NOMO-1 treated with dmso at 0.1 percent for 144 hours (cell line): ENCODE data around the gene MMP24.

Source experiments
- DNase-seq: peaks from one replicate; lab custom pipeline; 2025; ENCODE audit not compliant: unreplicated experiment; lab: John Stamatoyannopoulos, UW

MMP24 gene

DNA sequence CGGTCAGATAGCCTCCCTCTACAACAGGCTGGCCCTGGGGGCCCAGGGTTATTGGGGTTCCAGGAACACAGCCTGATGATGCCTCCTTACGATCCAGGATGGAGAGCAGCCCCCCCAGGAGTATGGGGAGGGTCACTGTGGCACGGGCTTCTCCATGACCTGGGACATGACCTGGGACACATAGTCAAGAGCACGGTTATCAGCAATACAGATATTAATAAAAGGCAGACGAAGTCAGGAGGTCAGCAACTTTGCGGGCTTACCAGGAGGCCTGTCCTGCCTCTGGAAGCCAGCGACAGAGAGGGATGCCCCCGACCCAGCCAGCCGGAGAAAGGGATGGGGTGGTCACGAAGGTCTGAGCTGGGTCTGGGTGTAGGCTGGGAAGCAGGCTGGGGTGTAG lies 50.6 kb downstream of the MMP24 start:
- DNase-seq, result no peak

DNA sequence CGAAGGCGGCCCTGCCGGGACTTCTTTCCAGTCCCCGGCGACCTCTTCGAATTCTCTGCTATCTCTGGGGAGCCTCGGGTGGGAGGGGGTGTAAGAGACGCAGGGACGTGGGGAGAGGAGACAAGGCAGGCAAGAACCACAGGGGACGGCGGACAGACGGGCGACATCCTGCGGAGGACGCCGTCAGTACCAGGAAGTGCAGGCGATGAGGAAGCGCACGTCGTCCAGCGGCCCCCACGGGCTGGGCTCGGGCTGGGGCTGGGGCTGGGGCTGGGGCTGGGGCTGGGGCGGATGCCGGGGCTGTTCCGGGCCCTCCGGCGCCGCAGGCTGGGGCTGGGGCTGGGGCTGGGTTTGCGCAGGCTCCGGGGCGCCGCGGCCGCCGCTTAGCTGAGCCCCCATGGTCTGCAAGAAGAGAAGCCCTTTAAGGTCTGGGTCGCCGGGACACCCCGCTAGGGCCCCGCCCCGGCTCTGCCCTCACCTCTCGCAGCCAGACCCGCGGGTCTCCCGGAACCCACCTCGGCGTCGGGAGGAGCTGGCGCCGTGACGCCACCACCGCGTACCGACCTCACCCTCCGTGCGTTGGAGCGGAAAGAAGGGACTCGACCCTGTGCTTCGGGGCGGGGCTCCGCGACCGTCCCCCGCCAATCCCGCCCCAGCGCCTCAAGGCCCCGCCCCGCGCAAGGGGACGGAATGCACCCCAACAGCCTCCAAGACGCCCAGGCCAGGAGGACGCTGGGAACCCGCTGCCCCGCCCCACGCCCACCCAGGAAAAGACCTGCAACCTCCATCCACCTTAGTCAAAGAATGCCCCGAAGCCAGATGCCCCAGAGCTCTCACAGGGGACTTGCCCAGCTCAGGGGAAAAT lies 51.3 kb downstream of the MMP24 start, which contains the start of gene MMP24OS:
Gene MMP24OS, minus strand, starts transcription at position 592 of the 865 bp plus-strand sequence. Its CDS starts 193 bp downstream, at position 399.
- peak; percentile 71 for DNase-seq

DNA sequence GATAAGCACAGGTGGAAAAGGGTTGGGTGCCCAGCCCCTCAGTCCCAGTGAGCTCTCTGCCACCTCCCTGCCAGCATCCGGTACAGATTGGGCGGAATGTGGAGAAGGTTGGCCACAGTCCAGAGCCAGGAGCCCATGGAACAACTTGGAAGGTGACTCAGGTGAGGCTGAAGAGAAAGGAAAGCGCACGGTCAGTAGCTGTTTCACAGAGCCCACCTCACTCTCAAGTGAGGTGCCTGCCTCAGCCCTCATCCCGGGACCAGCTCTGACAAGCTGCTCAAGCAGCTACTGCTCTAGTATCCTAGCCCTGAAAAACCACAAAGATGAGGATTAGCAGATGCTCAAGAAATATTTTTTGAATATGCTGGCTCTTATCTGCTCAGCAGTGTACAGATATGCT lies 52.5 kb downstream of the MMP24 start:
- no peak for DNase-seq

DNA sequence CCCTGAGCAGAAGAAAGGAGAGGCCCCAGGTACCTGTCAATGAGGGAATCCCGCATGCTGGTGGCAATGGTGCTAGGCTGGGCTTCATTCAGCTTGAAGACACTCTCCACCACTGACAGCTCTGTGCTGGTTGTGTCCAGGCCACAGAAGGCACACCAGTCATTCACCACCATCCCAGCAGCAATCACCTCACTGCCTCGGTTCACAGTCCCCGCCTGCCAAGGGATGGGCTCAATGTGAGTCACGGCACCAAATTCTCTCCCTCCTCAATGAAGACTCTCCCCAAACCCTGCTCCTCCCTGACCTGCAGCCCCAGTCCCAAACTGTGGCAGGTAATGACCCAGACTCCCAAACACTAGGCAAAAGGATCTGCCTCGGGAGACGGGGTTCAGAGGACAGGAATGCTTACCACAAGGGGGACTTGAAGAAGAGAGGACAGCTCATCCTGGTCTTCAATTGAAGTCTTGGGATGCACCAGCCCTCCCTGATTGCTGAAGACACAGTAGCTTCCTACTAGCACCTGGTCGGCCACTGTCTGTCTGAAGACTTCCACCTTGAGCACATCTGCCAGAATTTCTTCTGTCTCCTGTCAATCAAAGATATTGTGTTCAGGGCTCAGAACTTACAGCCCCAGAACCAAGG lies 53.2 kb downstream of the MMP24 start:
- no peak for DNase-seq

DNA sequence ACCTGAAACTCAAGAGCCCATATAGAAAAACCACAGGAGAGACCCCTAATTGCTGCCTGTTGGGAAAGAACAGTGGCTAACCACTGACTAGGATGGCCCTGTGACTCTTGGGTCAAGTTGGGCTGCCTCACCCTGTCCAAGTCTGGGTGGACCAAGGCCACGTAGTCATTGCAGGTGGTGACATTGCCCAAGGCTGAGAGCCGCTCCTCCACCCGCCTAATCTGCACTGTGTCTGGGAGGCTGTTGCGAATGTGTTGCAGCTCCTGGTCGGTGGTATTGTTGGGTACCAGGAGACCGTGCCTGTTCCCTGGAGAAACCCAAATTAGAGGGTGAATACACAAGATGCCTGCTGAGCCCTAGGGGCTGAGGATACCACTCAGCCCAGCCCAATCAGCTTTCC lies 54.0 kb downstream of the MMP24 start:
- DNase-seq, result no peak

DNA sequence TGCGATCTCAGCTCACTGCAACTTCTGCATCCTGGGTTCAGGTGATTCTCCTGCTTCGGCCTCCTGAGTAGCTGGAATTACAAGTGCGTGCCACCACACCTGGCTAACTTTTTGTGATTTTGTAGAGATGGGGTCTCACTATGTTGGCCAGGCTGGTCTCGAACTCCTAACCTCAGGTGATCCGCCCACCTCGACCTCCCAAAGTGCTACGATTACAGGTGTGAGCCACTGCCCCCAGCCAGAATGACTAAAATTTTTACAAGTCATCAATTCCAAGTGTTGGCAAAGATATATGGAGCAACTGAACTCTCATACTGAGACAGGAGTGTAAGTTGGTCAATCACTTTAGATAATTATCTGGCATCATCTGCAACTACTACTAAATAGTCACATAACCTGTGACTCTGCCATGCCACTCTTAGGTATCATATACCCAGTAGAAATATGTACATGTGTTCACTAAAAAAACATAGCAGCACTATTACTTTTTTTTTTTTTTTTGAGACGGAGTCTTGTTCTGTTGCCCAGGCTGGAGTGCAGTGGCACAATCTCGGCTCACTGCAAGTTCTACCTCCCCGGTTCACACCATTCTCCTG lies 55.1 kb downstream of the MMP24 start:
- DNase-seq, result no peak

DNA sequence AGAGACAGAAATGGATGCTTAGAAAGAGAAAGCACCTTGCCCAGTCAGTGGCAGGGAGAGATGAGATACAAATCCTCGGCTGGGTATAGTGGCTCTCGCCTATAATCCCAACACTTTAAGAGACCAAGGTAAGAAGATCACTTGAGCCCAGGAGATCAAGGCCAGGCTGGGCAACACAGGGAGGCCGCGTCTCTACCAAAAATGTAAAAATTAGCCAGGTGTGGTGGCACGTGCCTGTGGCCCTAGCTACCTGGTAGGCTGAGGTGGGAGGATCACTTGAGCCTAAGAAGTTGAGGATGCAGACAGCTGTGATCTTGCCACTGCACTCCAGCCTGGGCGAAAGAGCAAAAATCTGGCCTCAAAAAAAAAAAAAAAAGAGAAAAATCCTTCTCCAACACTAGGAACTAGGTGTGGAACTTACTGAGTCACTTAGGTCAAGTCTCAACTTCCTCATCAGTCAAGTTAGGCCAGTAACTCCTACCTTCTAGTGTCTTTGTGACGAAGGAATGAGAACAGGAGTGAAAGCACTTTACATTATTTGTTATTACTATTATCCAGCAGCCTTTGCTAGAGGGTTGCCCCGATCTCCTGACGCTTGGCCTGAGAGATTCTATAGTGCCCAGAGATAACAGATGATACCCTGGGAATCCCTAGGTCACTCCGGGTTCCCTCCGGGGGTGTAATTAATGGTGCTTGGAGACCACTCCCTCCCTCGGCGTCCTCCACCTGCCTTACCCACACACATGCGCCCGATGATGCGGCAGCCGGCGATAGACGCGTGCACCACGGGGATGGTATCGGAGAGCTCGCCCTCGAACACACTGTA lies 57.2 kb downstream of the MMP24 start:
- DNase-seq, result no peak

DNA sequence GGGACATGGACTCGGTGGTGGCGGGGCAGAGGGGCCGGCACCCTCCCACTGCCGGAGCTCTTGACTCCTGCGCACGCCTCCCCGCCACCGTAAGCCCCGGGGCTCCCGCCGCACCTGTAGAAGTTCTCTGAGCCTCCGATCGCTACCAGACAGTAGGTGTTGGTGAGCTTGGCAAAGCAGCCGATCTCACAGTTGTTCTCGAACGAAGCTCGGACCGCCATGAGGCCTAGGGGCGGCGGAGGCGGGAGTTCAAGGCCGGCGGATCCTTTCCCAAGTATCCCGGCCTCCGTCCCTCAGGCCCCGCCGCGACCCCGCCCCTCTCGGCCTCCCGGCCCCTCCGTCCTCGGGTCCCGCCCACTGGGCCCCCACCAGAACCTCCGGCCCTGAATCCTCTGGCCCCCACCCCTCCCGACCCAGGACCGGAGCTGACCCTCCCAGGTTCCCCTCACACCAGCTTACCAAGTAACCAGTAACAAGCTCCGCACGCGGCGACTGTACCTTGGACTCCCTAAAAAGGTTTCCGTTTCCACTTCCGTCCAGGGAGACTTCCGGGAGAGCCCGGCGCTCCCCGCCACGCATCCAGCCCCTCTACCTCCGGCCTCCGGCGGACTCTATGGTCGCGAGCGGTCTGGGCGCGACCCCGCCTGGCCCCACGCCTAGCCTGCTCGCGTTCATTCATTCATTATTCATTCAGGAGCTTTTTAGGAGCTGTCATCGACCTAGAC lies 57.9 kb downstream of the MMP24 start, which contains the start of gene EIF6:
Gene EIF6, minus strand, starts transcription at position 506 of the 725 bp plus-strand sequence. Its CDS starts 285 bp downstream, at position 221.
- peak; percentile 81 for DNase-seq

DNA sequence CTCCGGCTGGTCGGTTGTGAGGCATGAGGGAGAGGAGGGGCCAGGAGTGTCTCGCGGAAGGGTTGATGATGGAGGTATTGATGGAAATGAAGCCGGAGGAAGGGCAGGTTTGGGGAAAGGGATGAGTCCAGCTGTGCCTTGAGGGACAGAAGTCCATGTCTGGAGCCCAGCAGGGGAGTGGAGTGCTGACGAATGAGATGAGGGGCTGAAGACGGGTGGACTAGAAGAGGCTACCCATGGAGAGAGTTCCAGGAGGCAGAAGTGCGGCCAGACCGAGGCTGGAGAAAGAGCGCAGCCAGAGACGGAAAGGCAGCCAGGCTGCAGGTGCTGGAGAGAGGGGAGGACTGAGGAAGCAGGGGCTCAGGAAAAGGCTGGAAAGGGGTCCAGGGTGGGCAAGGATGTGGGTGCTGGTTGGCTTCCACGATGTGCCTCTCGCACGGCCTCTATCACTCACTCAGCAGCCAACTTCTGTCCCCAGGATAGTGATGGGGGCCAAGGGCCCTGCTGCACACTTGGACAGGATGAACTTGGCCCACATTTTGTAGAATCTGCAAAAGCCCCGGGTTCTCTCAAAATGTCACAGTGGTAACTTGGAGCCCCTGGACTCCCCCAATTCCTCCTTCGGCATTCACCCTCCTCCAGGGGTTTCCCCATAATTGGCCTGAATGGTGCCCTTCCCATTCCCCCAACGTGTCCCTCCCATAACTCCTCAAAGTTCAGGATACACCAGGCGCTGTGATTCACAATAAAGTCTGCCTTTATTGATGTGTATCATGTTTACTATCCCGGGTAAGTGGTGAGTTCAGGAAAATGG lies 58.7 kb downstream of the MMP24 start:
- no peak for DNase-seq

DNA sequence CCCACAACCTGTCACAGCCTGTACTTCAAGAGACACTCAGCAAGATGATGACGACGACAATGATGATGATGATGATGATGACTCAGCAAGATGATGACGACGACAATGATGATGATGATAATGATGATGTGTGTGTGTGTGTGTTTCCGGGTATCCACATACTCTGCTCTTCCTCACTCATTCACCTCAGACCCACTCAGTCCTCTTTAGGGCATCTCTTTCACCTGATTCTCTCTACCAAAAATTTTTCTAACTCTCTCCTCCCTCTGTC lies 59.3 kb downstream of the MMP24 start:
- DNase-seq, result no peak

DNA sequence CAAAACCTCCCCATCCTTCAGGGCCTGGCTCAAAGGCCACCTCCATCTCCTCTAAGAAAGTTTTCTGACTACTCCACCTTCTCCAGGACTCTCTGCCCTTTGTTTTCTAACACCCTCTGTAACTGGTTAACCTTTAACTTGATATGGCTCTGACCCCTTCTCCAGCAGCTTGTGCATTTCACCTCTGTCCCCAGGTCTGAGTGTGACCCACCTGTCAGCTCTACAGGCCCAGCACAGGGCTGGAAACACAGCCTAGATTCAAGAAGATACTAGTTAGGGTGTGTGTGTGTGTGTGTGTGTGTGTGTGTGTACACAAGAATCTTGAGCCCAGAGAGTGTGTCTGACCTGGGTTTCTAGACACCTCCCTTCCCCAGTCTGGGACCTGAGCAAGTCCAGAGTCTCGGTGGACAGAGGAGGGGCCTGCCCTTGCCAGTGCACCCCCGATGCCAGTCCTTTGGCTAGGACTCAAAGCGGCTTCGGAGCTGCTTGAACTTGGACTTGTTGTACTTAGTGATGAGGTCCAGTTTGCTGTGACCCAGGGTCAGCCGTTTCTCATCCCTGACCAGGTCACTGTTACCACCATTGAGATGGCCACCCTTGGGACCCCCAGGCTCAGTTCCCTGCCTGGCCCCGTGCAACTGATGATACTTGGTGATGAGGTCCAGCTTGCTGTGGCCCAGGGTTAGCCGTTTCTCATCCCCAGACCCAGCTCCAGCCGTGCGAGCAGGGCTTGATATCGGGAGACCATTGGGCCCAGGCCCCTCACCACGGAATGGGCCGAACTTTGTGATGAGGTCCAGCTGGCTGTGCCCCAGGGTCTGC lies 59.8 kb downstream of the MMP24 start:
- no peak for DNase-seq

DNA sequence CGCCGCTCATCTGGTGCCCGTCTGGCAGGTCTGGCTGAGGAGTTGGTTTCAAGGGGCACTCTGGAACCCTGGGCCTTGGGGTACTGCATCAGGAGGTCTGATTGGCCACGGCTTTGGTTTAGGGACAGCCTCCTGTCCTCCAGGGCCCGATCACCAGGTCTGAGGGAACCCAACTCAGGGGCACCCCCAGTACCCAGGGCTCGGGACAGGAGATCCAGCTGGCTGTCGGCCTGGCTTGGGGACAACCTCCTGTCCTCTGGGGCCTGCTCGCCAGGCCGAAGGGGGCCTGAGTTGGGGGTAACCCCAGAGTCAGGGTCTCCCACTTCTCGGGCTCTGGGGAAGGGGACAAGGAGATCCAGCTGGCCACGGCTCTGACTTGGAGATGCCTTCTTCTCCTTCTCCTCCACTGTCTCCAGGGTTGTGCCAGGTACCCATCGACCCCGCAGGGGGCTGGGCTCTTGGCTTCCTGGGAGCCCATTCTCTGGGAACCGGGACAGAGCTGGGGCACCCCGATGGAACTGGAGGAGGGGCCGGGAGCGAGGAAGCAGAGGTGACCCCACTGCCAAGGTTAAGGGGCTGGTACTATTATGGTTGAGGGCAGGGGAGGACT lies 60.5 kb downstream of the MMP24 start:
- no peak for DNase-seq

DNA sequence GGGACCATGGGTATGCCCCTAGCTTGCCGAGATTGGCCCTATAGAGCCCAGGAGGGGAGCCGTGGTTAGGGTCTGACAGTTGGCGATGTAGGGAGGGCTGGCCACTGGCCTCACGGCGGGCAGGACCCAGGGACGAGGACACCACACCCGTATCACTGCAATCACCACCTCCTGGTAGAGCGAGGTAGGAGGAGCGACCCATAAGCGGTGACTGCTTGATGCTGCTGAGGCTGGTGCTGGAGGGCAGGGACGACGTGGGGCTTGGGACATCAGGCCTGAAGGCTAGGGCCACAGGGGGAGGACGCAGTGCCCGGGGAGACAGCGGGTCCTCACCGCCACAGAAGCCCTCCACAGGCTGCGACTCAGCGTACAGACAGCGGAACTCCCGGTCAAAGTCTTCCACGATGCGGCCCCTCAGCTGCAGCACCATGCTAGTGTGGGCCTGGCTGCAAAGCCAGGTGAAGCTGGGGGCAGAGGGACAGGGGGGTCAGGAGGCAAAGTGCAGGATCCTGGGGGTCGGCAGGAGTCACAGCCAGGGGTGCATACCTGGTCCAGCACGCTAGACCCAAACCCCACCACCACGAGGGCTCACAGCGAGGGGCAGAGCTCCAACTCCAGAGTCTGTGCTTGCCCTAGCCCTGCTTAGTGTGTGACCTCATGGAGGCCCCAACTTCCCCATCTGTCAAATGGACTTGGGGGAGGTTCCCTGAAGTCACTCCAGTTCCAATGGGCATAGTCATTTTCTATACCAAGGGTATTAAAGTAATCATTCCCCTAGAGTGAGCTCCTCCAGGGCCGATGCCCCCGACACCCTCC lies 61.2 kb downstream of the MMP24 start:
- DNase-seq, result no peak

DNA sequence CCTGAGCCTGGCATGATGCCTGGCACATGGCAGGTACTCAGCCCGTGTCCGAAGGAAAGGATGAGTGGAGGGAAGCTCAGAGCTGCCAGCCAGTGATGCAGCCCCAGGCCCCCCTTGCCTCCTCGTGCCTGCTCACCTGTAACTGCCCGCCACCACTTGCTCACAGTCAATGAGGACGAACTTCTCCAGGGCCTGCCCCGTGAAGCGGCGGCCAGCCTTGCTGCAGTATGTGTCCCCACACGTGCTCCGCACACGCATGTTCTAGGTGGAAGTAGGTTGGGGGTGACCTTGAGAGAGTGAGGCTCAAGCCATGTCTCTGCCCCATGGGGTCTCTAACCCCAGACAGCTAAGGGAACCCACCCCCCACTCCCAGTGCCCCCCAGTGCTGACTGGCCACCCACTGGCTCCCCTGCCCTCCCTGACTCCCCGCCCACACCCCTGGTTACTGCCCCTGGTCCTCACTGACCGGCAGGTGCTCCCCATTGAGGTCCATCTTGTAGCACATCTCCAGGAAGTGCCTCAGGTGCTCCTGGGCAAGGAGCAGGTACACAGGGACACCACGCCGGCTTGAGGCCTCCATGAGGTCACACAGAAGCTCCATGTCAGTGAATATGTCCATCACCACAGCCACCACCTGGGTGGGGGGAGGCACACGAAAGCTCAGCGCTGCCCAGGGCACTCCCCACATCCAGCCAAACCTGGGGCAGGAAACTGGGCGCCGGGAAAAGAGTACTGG lies 62.0 kb downstream of the MMP24 start:
- DNase-seq, result no peak

DNA sequence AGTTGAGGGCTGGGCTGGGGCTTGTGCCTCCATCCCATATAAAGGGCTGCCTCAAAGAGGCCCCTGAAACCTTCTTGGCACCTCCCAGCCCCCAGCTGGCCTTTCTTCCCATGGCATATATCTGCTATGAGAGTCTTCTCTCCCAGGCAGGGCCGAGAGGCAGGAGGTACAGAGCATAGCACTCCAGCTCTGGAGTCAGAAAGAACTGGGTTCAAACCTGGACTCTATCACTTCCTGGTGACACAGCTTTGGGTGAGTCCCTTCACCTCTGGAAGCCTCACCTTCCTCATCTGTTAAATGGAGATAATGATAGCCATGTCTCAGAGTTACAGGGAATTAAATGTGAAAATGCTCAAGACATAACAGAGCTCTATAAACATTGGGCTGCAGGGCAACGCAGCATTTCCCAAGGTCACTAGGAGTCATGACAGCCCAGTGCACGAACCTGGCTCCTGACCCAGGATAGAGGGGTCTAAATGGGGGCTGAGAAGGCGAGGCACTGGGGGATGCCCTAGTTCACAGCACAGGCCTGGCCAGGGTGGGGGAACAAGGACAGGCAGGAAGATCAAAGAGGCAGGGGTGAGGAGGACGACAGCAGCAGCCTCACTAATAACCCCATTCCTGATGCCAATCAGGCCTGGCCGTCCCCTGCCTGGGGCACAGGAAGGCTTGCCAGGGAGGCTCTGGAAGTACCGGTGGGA lies 63.8 kb downstream of the MMP24 start:
- no peak for DNase-seq

DNA sequence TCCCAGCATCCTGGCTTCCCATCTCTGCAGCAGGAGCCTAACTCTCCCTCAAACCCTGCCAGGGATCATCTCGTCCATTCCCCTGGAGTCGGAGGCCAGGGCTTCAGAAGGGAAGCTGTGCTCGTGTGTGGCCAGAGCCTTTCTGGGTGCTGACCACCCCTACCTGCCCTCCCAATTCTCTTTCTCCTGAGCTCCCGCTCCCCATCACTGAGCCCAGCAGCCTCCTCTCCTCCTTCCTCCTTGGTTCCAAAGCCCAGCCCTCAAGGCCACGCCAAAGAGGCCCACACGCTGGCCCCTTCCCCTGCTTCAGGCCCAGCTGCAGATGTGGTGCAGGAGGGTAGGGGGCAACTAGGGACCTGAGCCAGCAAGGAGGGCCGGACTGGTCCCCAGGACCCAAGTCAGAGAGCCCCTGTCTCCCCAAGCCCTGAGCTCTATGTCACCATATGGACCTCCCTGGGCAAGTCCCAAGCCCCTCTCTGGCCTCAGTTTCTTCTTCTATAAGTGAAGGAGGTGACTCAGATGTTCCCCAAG lies 64.5 kb downstream of the MMP24 start:
- DNase-seq, result no peak
